Right atrium auricular region (tissue), 2 donors: ENCODE measurements around the gene KIRREL1. TPM values are rescaled to one million over a fixed set of nuclear protein-coding genes. Genes with fewer than 3 reads are reported as not detected.
A peak's percentile ranks its signal among the peaks of the same experiment; 100 is the strongest.

Experiments used
- DNase-seq: peaks from one replicate; pipeline ENCODE4 v3.0.0-alpha.2; 2019; ENCODE audit warnings: low spot score
- H3K27ac ChIP-seq, 2 donors: fragments of 200-600 bp; sonication (generic); 1 replicate in 1 of 2; 2 replicates in 1 of 2; pipeline ENCODE4 v1.5.1; 2016 to 2019
- H3K27me3 ChIP-seq, 2 donors: fragments of 200-600 bp; sonication (generic); one replicate each; pipeline versions ENCODE4 v1.5.1 to v1.6.0; 2017 to 2019
- H3K36me3 ChIP-seq: fragments of 200-600 bp; sonication (generic); one replicate; pipeline ENCODE4 v1.5.1; 2016
- H3K4me1 ChIP-seq, 2 donors: fragments of 200-600 bp; sonication (generic); one replicate each; pipeline versions ENCODE4 v1.5.1 to v1.6.0; 2017 to 2019
- H3K4me3 ChIP-seq, 2 donors: fragments of 200-600 bp; sonication (generic); 1 replicate in 1 of 2; 2 replicates in 1 of 2; pipeline ENCODE4 v1.5.1; 2017 to 2019; ENCODE audit warnings: mild to moderate bottlenecking in 1 of 2, moderate library complexity in 1 of 2
- H3K9me3 ChIP-seq, 2 donors: fragments of 200-600 bp; sonication (generic); one replicate each; pipeline ENCODE4 v1.5.1; 2019
- CTCF ChIP-seq, 2 donors: fragments of 200-600 bp; sonication (generic); IDR thresholded peaks; one replicate each; pipeline ENCODE4 v1.5.1; 2019; ENCODE audit warnings: antibody characterized with exemption in 2 of 2
- total RNA-seq, 2 donors: library from RNA; depleted of rRNA; stranded (reverse); fragments of >200 nt; gene quantifications; one replicate each; pipeline ENCODE4 v1.1.0, GENCODE V29; 2016

The KIRREL1 gene
- total RNA-seq, 2 donors from 2014 or later = 12.3 to 21.9 TPM

DNA sequence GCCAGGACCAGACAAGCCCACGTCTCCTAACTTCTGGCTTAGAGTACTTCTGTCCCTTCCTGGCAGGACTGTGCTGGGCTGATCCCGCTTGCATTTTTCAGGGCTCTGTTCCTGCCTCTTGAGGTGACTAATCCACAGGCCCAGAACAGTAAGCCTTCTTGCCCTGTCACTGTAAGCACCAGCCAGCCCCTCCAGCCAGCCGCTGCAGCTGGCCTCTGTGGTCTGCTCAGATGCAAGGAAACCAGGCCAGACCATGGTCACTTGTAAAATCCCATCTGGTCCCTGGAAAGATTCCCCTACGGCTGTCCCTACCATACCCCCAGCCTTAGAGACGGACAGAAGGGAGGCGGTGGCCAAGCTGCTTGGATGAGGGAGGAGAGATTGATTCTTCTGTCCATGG is 74.2 kb downstream of the KIRREL1 start:
- Histone ChIP-seq H3K36me3 (no peaks in the 10 kb centered on the region), H3K9me3 (no peaks in the 10 kb centered on the region), H3K27ac (no peak overlapping the region), H3K4me1 (peaks cover 0 to 50% of the 10 kb centered on the region in 2 donors), H3K4me3 (no peak overlapping the region), H3K27me3 (no peaks in the 10 kb centered on the region)
- DNase-seq = peak; percentile 71
- TF ChIP-seq CTCF (IDR thresholded peaks at IDR 0.05) = no peak

DNA sequence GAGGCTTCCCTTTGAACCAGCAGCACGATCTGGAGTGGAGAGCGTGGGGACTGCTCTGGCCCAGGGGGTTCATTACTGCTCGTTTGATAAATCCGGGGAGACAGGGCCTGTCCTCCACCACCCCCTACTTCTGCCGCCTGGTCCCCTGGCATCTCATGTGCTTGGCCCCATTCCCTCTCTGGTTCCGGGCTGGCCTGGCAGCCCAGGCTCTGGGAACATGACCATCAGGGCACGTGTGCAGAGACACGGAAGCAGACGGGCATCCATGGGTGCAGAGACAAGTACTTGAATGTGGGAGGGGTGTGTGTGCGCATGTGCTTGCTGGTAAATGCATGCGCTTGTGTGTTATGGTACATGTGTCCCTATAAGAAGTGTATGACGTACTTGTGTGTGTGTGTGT is 75.5 kb downstream of the KIRREL1 start:
- no peaks in the 10 kb centered on the region for H3K9me3 ChIP-seq
- peaks cover 0 to 50% of the 10 kb centered on the region in 2 donors for H3K4me1 ChIP-seq
- TF ChIP-seq CTCF (IDR thresholded peaks at IDR 0.05) = no peak
- no peak for DNase-seq
- no peaks in the 10 kb centered on the region for H3K27me3 ChIP-seq
- H3K36me3 ChIP-seq = no peaks in the 10 kb centered on the region
- no peak overlapping the region for H3K4me3 ChIP-seq
- H3K27ac ChIP-seq = no peak overlapping the region

DNA sequence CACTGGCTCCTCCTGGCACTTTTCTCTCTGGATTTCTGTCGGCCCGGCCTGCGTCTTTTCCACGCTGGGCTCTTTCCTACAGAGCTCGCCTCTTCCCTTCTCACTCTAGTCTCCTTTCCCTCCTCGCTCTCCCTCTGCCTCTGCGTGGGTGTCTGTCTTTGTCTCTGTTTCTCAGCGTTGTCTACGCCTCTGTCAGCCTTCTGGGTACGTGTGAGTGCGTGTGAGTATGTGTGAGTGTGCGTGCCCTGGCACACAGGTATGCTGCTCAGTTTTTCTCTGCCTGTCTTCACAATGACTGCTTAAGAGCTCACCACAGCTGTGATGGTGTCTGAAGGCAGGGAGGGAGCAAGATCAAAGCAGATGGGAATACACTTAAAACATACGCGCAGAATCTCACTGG is 77.7 kb downstream of the KIRREL1 start:
- H3K4me1 ChIP-seq = peaks cover 0 to 41% of the 10 kb centered on the region in 2 donors
- TF ChIP-seq CTCF (IDR thresholded peaks at IDR 0.05) = no peak

DNA sequence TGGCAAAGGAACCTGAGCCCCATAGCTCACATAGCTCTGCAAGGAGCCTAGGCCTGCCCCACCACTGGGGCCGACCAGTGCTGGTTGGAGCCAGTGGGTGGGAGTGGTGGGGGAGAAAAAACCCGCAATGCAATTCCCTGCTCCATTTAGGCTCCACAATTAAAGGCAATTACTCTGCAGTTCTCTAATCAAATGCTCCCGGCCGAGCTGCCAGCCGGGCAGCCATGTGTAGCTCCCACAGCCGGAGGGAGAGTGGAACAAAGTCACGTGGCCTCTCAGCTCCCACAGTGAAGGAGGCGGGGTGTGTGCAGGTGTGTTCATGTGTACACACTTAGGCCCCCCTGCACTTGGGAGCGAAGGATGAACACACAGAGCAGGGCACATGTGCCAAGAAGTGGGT is 81.6 kb downstream of the KIRREL1 start:
- no peak for DNase-seq
- Histone ChIP-seq H3K4me3 (no peak overlapping the region), H3K36me3 (peaks cover 2% of the 10 kb centered on the region), H3K9me3 (no peaks in the 10 kb centered on the region), H3K27ac (no peak overlapping the region), H3K4me1 (peaks cover 0 to 10% of the 10 kb centered on the region in 2 donors), H3K27me3 (no peaks in the 10 kb centered on the region)
- no peak for TF ChIP-seq CTCF (IDR thresholded peaks at IDR 0.05)

More for the DNA sequence above, 77.7 kb downstream of the KIRREL1 start:
- Histone ChIP-seq H3K27ac (no peak overlapping the region), H3K36me3 (no peaks in the 10 kb centered on the region), H3K9me3 (no peaks in the 10 kb centered on the region), H3K4me3 (no peak overlapping the region), H3K27me3 (no peaks in the 10 kb centered on the region)
- no peak for DNase-seq

DNA sequence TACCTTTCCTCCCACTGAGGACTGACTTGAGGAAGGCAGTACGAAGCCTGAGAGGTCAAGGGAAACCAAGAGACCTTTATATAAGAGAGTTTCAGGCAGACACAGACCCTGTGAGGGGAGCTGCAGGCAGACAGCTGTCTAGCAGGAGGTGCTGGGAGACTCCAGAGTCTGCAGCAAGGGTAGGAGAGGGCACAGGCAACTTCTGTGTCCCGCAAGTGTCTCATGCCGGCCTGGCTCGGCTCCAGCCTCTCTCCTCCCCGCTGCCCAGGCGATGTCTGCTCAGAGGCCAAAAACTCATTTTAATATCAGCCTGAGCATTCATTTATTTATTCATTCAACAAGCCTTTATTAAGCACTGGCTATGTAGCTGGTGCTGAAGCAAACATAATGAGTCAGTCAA is 83.0 kb downstream of the KIRREL1 start:
- Histone ChIP-seq H3K27me3 (no peaks in the 10 kb centered on the region), H3K36me3 (peaks cover 6% of the 10 kb centered on the region), H3K4me1 (peaks cover 0 to under 1% of the 10 kb centered on the region in 2 donors), H3K27ac (no peak overlapping the region), H3K9me3 (no peaks in the 10 kb centered on the region), H3K4me3 (no peak overlapping the region)
- DNase-seq = no peak
- no peak for TF ChIP-seq CTCF (IDR thresholded peaks at IDR 0.05)
